Astrocyte (in vitro differentiated cells and primary cell): Measurements from ENCODE around the gene VDAC1. TPM values are rescaled to one million over a fixed set of nuclear protein-coding genes. Genes with fewer than 3 reads are reported as not detected.

ENCODE experiments used
- DNase-seq: peaks from one replicate; pipeline ENCODE4 v3.0.0-alpha.2; 2010; ENCODE audit warnings: low read depth
- FAIRE-seq: peaks from 2 replicates; lab custom pipeline; 2011; peaks lifted over from hg19 to GRCh38; lab: Jason Lieb, UNC
- H2AFZ ChIP-seq: 2 replicates; pipeline ENCODE4 v1.6.0; 2012; ENCODE audit warnings: low read depth, low read length, inconsistent platforms
- H3K27ac ChIP-seq: 2 replicates; pipeline ENCODE4 v1.5.1; 2011; ENCODE audit warnings: low read depth, low read length, inconsistent platforms
- H3K27me3 ChIP-seq: 2 replicates; pipeline ENCODE4 v1.6.0; 2011; ENCODE audit warnings: low read length, inconsistent platforms; ENCODE audit not compliant: insufficient read depth
- H3K36me3 ChIP-seq: 2 replicates; pipeline ENCODE4 v1.5.1; 2011; ENCODE audit warnings: low read length, inconsistent platforms; ENCODE audit not compliant: insufficient read depth
- H3K4me1 ChIP-seq: 2 replicates; pipeline ENCODE4 v1.5.1; 2011; ENCODE audit warnings: low read length, inconsistent platforms; ENCODE audit not compliant: insufficient read depth
- H3K4me2 ChIP-seq: 2 replicates; pipeline ENCODE4 v1.6.0; 2012; ENCODE audit warnings: low read length, inconsistent platforms
- H3K4me3 ChIP-seq: 2 replicates; pipeline ENCODE4 v1.5.1; 2011; ENCODE audit warnings: low read depth, mild to moderate bottlenecking, low read length, inconsistent platforms; ENCODE audit not compliant: insufficient read depth
- H3K79me2 ChIP-seq: 2 replicates; pipeline ENCODE4 v1.6.0; 2012; ENCODE audit warnings: mild to moderate bottlenecking, low read length, inconsistent platforms; ENCODE audit not compliant: insufficient read depth
- H3K9ac ChIP-seq: 2 replicates; pipeline ENCODE4 v1.6.0; 2012; ENCODE audit warnings: mild to moderate bottlenecking, low read length, inconsistent platforms
- H3K9me3 ChIP-seq: 2 replicates; pipeline ENCODE4 v1.5.1; 2012; ENCODE audit warnings: low read depth, mild to moderate bottlenecking, low read length, inconsistent platforms; ENCODE audit not compliant: insufficient read depth
- H4K20me1 ChIP-seq: 2 replicates; pipeline ENCODE4 v1.6.0; 2012; ENCODE audit warnings: low read length, inconsistent platforms; ENCODE audit not compliant: insufficient read depth
- H3K27ac Mint-ChIP-seq: one replicate; pipeline ENCODE4 v1.8.0; 2021; ENCODE audit warnings: mild to moderate bottlenecking, mixed read lengths; ENCODE audit not compliant: unreplicated experiment
- H3K27me3 Mint-ChIP-seq: one replicate; pipeline ENCODE4 v1.8.0; 2021; ENCODE audit warnings: low read depth, mixed read lengths; ENCODE audit not compliant: unreplicated experiment
- H3K36me3 Mint-ChIP-seq: one replicate; pipeline ENCODE4 v1.8.0; 2021; ENCODE audit warnings: low read depth, mixed read lengths; ENCODE audit not compliant: unreplicated experiment
- H3K4me1 Mint-ChIP-seq: one replicate; pipeline ENCODE4 v1.8.0; 2021; ENCODE audit warnings: low read depth, mixed read lengths; ENCODE audit not compliant: unreplicated experiment
- H3K4me3 Mint-ChIP-seq: one replicate; pipeline ENCODE4 v1.8.0; 2021; ENCODE audit warnings: mild to moderate bottlenecking, moderate library complexity, mixed read lengths; ENCODE audit not compliant: unreplicated experiment
- H3K9me3 Mint-ChIP-seq: one replicate; pipeline ENCODE4 v1.8.0; 2021; ENCODE audit warnings: mild to moderate bottlenecking, mixed read lengths; ENCODE audit not compliant: unreplicated experiment
- EZH2 ChIP-seq: IDR thresholded peaks from 2 replicates; pipeline ENCODE4 v1.6.1; 2012; ENCODE audit warnings: mild to moderate bottlenecking, low read length, inconsistent platforms; ENCODE audit not compliant: insufficient read depth
- total RNA-seq: library from RNA; stranded (reverse); gene quantifications from 2 replicates; pipeline ENCODE4 v1.2.1, GENCODE V29; 2021
- TF ChIP-seq, protein P1 (sequence below): IDR thresholded peaks from 2 replicates; pipeline ENCODE4 v1.5.1; 2011; ENCODE audit warnings: low read depth, mild to moderate bottlenecking, inconsistent platforms, low read length, moderate library complexity; ENCODE audit not compliant: insufficient read depth

VDAC1 gene
- total RNA-seq, 1 donor from 2014 or later = 364 TPM

DNA sequence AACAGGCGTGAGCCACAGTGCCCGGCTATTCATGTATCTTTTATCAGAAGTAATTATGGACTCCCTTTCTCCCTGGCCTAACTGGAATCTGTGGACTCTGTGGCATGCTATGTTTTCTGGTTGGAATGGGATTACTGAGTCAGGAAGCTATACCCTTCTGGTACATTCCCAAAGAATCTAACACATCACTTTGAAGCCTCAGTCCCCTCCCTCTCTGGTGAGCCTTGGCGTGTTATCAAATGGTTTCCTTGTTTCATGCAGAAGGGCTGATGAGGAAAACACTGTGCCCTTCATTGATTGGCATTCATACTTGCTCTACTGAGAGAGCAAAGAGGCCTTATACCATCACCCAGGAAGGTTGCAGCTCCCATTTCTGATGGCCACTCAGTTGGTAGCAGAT is 59.2 kb downstream of the VDAC1 start:
- DNase-seq (peak; percentile 52), FAIRE-seq (no peak)
- peaks cover 11% of the 10 kb centered on the region for H3K27me3 Mint-ChIP-seq
- no peaks in the 10 kb centered on the region for H3K9me3 ChIP-seq
- H3K4me1 Mint-ChIP-seq = no peaks in the 10 kb centered on the region
- H3K4me2 ChIP-seq = no peak overlapping the region
- no peak overlapping the region for H3K4me3 Mint-ChIP-seq
- H3K27me3 ChIP-seq = no peaks in the 10 kb centered on the region
- H3K9ac ChIP-seq = no peak overlapping the region
- no peaks in the 10 kb centered on the region for H3K79me2 ChIP-seq
- no peaks in the 10 kb centered on the region for H3K9me3 Mint-ChIP-seq
- no peak overlapping the region for H3K27ac Mint-ChIP-seq
- peaks cover 3% of the 10 kb centered on the region for H3K4me1 ChIP-seq
- H2AFZ ChIP-seq = no peak overlapping the region
- H4K20me1 ChIP-seq = no peaks in the 10 kb centered on the region
- H3K36me3 ChIP-seq = no peaks in the 10 kb centered on the region
- no peak for TF ChIP-seq EZH2
- TF ChIP-seq, protein P1, sequence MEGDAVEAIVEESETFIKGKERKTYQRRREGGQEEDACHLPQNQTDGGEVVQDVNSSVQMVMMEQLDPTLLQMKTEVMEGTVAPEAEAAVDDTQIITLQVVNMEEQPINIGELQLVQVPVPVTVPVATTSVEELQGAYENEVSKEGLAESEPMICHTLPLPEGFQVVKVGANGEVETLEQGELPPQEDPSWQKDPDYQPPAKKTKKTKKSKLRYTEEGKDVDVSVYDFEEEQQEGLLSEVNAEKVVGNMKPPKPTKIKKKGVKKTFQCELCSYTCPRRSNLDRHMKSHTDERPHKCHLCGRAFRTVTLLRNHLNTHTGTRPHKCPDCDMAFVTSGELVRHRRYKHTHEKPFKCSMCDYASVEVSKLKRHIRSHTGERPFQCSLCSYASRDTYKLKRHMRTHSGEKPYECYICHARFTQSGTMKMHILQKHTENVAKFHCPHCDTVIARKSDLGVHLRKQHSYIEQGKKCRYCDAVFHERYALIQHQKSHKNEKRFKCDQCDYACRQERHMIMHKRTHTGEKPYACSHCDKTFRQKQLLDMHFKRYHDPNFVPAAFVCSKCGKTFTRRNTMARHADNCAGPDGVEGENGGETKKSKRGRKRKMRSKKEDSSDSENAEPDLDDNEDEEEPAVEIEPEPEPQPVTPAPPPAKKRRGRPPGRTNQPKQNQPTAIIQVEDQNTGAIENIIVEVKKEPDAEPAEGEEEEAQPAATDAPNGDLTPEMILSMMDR = no peak
- peaks cover 2% of the 10 kb centered on the region for H3K36me3 Mint-ChIP-seq
- no peak overlapping the region for H3K4me3 ChIP-seq
- H3K27ac ChIP-seq = no peak overlapping the region

DNA sequence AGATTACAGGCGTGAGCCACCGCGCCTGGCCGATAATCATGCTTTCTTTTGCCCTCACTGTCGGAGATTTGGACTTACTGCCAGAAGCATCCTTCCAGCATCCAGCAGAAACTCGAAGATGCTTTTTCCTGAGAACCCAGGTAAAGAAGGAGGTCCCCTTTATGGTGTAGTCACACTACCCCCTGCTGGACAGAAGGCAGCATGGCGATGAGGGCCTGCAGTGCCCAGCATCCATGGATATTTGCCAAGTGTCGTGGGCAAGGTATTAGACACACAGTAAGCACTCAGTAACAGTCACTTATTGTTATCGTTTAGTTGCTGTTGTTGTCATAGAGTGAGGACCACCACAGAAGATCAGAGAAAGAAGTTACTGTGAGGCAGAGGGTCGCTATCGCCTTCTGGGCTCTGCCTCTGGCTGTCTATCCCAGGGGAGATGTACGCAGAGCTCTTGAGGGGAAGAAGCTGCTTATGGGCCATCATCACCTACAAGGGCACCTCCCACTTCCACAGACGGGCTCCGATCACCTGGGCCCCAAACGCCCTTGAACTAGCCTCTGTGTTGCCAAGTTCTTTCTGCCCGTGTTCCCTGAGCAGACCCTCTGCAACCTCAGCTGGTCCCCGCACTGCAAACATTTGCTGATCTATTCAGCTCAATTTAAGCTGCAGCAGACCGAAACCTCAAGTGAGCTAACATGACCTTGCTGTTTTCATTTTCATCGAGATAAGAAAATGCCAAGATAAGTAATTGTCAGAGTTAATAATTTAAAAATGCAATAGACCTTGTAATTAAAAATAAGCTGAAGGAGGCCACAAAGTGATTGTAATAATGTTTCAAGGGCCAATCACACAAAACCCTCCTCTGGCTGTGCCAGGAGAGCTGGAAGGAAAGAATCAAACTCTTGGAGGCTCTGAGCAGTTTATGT is 60.3 kb downstream of the VDAC1 start:
- Mint-ChIP-seq H3K27ac (no peak overlapping the region), H3K4me1 (no peaks in the 10 kb centered on the region), H3K36me3 (peaks cover 2% of the 10 kb centered on the region), H3K9me3 (no peaks in the 10 kb centered on the region), H3K27me3 (peaks cover 11% of the 10 kb centered on the region), H3K4me3 (no peak overlapping the region)
- FAIRE-seq (no peak), DNase-seq (peak; percentile 23)
- Histone ChIP-seq H3K36me3 (no peaks in the 10 kb centered on the region), H3K79me2 (no peaks in the 10 kb centered on the region), H3K4me3 (no peak overlapping the region), H3K9ac (no peak overlapping the region), H3K27me3 (no peaks in the 10 kb centered on the region), H3K27ac (no peak overlapping the region), H2AFZ (no peak overlapping the region), H3K4me1 (peaks cover 3% of the 10 kb centered on the region), H3K9me3 (no peaks in the 10 kb centered on the region), H3K4me2 (no peak overlapping the region), H4K20me1 (no peaks in the 10 kb centered on the region)
- no peak for TF ChIP-seq EZH2
- TF ChIP-seq, protein P1 = peak; percentile 88

DNA sequence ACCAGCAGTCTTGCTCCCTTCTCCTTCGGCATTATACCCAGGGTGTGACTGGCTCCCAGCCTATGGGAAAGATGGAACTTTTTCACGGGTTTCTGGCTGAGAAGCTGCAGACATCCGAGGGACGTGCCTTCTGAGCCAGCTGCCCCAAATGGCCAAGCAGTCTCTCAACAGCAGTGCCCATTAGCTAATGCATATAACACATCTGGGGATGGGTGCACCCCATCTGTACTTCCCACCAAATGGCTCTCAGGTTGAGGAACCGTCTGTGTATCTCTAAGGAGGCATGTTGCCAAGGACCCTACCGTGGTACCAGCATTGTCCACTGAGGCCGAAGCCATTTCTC is 61.3 kb downstream of the VDAC1 start:
- H3K36me3 ChIP-seq = no peaks in the 10 kb centered on the region
- no peak overlapping the region for H3K4me2 ChIP-seq
- H3K9me3 ChIP-seq = no peaks in the 10 kb centered on the region
- H3K4me1 ChIP-seq = peaks cover 3% of the 10 kb centered on the region
- FAIRE-seq (no peak), DNase-seq (no peak)
- H3K27me3 Mint-ChIP-seq = peaks cover 11% of the 10 kb centered on the region
- H2AFZ ChIP-seq = no peak overlapping the region
- no peak overlapping the region for H3K9ac ChIP-seq
- H3K27ac ChIP-seq = no peak overlapping the region
- peaks cover 2% of the 10 kb centered on the region for H3K36me3 Mint-ChIP-seq
- H4K20me1 ChIP-seq = no peaks in the 10 kb centered on the region
- no peak overlapping the region for H3K27ac Mint-ChIP-seq
- no peaks in the 10 kb centered on the region for H3K4me1 Mint-ChIP-seq
- TF ChIP-seq, protein P1 = no peak
- no peak for TF ChIP-seq EZH2
- no peaks in the 10 kb centered on the region for H3K27me3 ChIP-seq
- no peak overlapping the region for H3K4me3 ChIP-seq
- H3K9me3 Mint-ChIP-seq = no peaks in the 10 kb centered on the region
- H3K4me3 Mint-ChIP-seq = no peak overlapping the region
- H3K79me2 ChIP-seq = no peaks in the 10 kb centered on the region
